ENCODE measurements around the gene KCNJ8. TPM values are rescaled to one million over a fixed set of nuclear protein-coding genes. Genes with fewer than 3 reads are reported as not detected.

KCNJ8 gene
- total and polyA plus RNA-seq, 11 donors, result 17.0 to 147 (median 56.5) TPM

GRCh38 chr12:21725731-21726130, 48.8 kb downstream of the KCNJ8 start:
- ATAC-seq, result no peak

GRCh38 chr12:21718944-21719650, 55.4 kb downstream of the KCNJ8 start:
- H3K36me3 ChIP-seq, result no peaks in the 10 kb centered on the region
- H3K27me3 ChIP-seq, result no peaks in the 10 kb centered on the region
- WGBS, 4 donors, result 68 to 79% (median 71%) methylated on average over 3 of the region's 3 CpGs
- H3K9me3 ChIP-seq, result no peaks in the 10 kb centered on the region
- peak in 1 of 4 donors; percentile 24 for ATAC-seq
- H3K4me1 ChIP-seq, result peaks cover 0 to 23% (median 11%) of the 10 kb centered on the region in 12 donors
- H3K27ac ChIP-seq, result peak overlapping the region in 7 of 12 donors; percentile 7 to 54 (median 35)
- H3K4me3 ChIP-seq, result no peak overlapping the region
- TF ChIP-seq CTCF (IDR thresholded peaks at IDR 0.05), result no peak
- TF ChIP-seq POLR2A (IDR thresholded peaks at IDR 0.05), result no peak
- no peak for DNase-seq
- intact Hi-C loops (cut with DNase I), result loop anchor here in 1 of 10 donors (10.0 kb wide), 1 partner anchor 106 kb away; no protein-coding TSS in a partner anchor

More at GRCh38 chr12:21725731-21726130, 48.8 kb downstream of the KCNJ8 start:
- Histone ChIP-seq H3K27me3 (no peaks in the 10 kb centered on the region), H3K4me3 (no peak overlapping the region), H3K9me3 (no peaks in the 10 kb centered on the region), H3K36me3 (no peaks in the 10 kb centered on the region), H3K4me1 (no peaks in the 10 kb centered on the region), H3K27ac (no peak overlapping the region)
- intact Hi-C loops (cut with DNase I), result no loop called here
- no peak for TF ChIP-seq CTCF (IDR thresholded peaks at IDR 0.05)
- no peak for TF ChIP-seq POLR2A (IDR thresholded peaks at IDR 0.05)
- 75 to 83% (median 80%) methylated on average over 5 of the region's 5 CpGs for WGBS, 4 donors
- DNase-seq, result no peak

- H3K4me1 ChIP-seq, result peaks cover 0 to 23% (median 11%) of the 10 kb centered on the region in 12 donors
- no peak overlapping the region for H3K4me3 ChIP-seq
- H3K9me3 ChIP-seq, result no peaks in the 10 kb centered on the region
- DNase-seq (no peak), ATAC-seq (no peak)
- H3K36me3 ChIP-seq, result no peaks in the 10 kb centered on the region
- intact Hi-C loops (cut with DNase I), result loop anchor here in 1 of 10 donors (10.0 kb wide), 1 partner anchor 106 kb away; no protein-coding TSS in a partner anchor
- H3K27ac ChIP-seq, result peak overlapping the region in 7 of 12 donors; percentile 3 to 55 (median 42)
- TF ChIP-seq POLR2A (IDR thresholded peaks at IDR 0.05) (no peak), CTCF (IDR thresholded peaks at IDR 0.05) (no peak)
- WGBS, 4 donors, result 30 to 42% (median 38%) methylated on average over 1 of the region's 1 CpG
- H3K27me3 ChIP-seq, result no peaks in the 10 kb centered on the region
Observed at GRCh38 chr12:21718403-21718802, 56.1 kb downstream of the KCNJ8 start.

- DNase-seq, result no peak
- H3K36me3 ChIP-seq, result no peaks in the 10 kb centered on the region
- WGBS, 4 donors, result 45 to 58% (median 46%) methylated on average over 5 of the region's 5 CpGs
- peak overlapping the region in 10 of 12 donors; percentile 11 to 55 (median 44) for H3K27ac ChIP-seq
- ATAC-seq, result no peak
- no peak overlapping the region for H3K4me3 ChIP-seq
- TF ChIP-seq POLR2A (IDR thresholded peaks at IDR 0.05) (no peak), CTCF (IDR thresholded peaks at IDR 0.05) (no peak)
- H3K27me3 ChIP-seq, result no peaks in the 10 kb centered on the region
- no peaks in the 10 kb centered on the region for H3K9me3 ChIP-seq
- H3K4me1 ChIP-seq, result peaks cover 0 to 23% (median 11%) of the 10 kb centered on the region in 12 donors
- intact Hi-C loops (cut with DNase I), result loop anchor here in 1 of 10 donors (10.0 kb wide), 1 partner anchor 107 kb away; no protein-coding TSS in a partner anchor
Observed at GRCh38 chr12:21717767-21718166, 56.7 kb downstream of the KCNJ8 start.

Measured in heart left ventricle (tissue), 16 donors.